ENCODE measurements around the gene C16orf90.
"Not testable (repeated sequence)": the region's sequence is repeated elsewhere in the genome, so short reads cannot be mapped to it uniquely, and the experiment has no call there.

DNA sequence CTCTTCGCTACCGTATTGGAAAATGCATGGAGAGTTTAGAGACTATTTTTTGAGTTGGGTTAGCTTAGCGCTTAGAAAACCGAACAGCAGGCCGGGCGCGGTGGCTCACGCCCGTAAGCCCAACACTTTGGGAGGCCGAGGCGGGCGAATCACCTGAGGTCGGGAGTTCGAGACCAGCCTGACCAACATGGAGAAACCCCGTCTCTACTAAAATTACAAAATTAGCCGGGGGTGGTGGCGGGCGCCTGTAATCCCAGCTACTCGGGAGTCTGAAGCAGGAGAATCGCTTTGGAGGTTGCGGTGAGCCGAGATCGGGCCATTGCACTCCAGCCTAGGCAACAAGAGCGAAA, 6.1 kb upstream of the C16orf90 start:
- TF ChIP-seq CTCF, POLR2A (IDR thresholded peaks at IDR 0.05): not testable (repeated sequence)
